OCI-LY3 (cell line): ENCODE measurements around the gene POLR2A.

ENCODE experiments used
- H2AFZ ChIP-seq: fragments of 200-600, 300-600 bp; shearing (Covaris generic); 2 replicates; pipeline ENCODE4 v1.6.0; 2014; ENCODE audit warnings: antibody characterized with exemption, low read depth, low read length
- H3K27ac ChIP-seq: fragments of 200-600, 300-600 bp; sonication (generic); 2 replicates; pipeline ENCODE4 v1.5.1; 2014; ENCODE audit warnings: mild to moderate bottlenecking, low read length, moderate library complexity, mixed read lengths
- H3K27me3 ChIP-seq: fragments of 200-600, 300-600 bp; sonication (generic); 2 replicates; pipeline ENCODE4 v1.6.1; 2014; ENCODE audit warnings: low read depth, low read length, mixed read lengths
- H3K36me3 ChIP-seq: fragments of 200-600, 300-600 bp; sonication (generic); replicated peaks from 2 replicates; pipeline ENCODE3; 2014; ENCODE audit warnings: low read depth, low read length, mixed read lengths
- H3K4me1 ChIP-seq: fragments of 300-600, 200-600 bp; sonication (generic); 2 replicates; pipeline ENCODE4 v1.6.1; 2014; ENCODE audit warnings: low read length, mixed read lengths
- H3K4me2 ChIP-seq: fragments of 200-600, 300-600 bp; sonication (generic); 2 replicates; pipeline ENCODE4 v1.6.1; 2014; ENCODE audit warnings: low read length, mixed read lengths
- H3K4me3 ChIP-seq: fragments of 300-600, 200-600 bp; sonication (generic); 2 replicates; pipeline ENCODE4 v1.5.1; 2014; ENCODE audit warnings: antibody characterized with exemption, mild to moderate bottlenecking, low read length, moderate library complexity
- H3K79me2 ChIP-seq: fragments of 300-600, 200-600 bp; shearing (Covaris generic); 2 replicates; pipeline ENCODE4 v1.6.1; 2014; ENCODE audit warnings: mild to moderate bottlenecking, low read length, mixed read lengths
- H3K9ac ChIP-seq: fragments of 300-600, 200-600 bp; shearing (Covaris generic); 2 replicates; pipeline ENCODE4 v1.6.0; 2014; ENCODE audit warnings: mild to moderate bottlenecking, low read length, moderate library complexity
- H3K9me3 ChIP-seq: fragments of 200-600, 300-600 bp; shearing (Covaris generic); 2 replicates; pipeline ENCODE4 v1.6.1; 2014; ENCODE audit warnings: low read length, mixed read lengths; ENCODE audit not compliant: insufficient read depth
- H4K20me1 ChIP-seq: fragments of 200-600, 300-600 bp; sonication (generic); 2 replicates; pipeline ENCODE4 v1.6.1; 2016; ENCODE audit warnings: low read length, mixed read lengths; ENCODE audit not compliant: insufficient read depth
- EZH2phosphoT487 ChIP-seq: fragments of 200-600 bp; shearing (Covaris generic); IDR thresholded peaks from 2 replicates; pipeline ENCODE4 v1.6.1; 2018; ENCODE audit warnings: antibody characterized with exemption, mixed run types, low read depth
- TF ChIP-seq, protein P1 (sequence below): fragments of 200-600, 300-600 bp; sonication (generic); IDR thresholded peaks from 2 replicates; pipeline ENCODE4 v1.5.1; 2014; ENCODE audit warnings: antibody characterized with exemption, low read length, low read depth

Gene POLR2A

DNA sequence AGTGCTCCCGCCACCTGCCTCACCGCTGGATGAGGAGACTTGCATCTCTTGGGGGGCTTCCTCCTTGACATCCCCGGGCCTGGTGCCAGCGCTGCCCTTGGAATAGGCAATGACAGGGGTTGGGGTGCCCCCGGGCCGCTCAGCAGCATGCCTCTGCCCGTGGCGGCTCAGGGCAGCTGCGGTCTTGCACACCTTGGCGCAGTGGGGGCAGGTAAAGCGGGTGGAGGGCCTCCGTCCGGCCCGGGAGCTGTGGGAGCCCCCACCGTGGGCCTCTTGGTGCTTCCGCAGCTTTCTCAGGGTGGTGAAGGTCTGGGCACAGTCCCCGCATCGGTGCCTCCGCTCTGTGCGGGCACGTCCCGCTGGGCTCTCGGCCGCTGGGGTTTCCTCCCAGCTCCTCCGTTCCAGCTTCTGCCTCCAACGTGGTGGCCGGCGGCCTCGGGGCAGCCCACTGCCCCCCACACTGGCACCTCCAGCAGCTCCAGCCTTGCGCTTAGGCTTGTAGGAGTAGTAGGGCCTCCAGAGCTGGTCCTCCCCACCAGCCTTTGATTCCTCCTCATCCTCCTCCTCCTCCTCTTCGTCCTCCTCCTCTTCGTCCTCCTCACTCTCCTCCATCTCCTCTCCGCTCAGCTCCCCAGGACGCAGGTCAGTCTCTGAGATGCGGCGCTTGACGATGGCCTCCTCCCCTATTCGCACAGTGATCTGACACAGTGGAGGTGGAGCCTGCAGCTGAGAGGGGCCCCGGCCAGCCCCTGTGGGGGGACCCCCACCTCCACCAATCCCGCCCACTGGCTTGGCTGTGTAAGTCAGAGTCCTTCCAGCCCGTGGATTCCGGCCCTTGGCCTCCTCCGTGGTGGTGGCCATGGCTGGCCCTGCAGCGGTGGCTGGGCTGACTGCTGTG is 21.4 kb upstream of the POLR2A start:
- H3K9ac ChIP-seq: no peak overlapping the region
- H3K27me3 ChIP-seq: no peaks in the 10 kb centered on the region
- no peaks in the 10 kb centered on the region for H4K20me1 ChIP-seq
- H3K4me1 ChIP-seq: no peaks in the 10 kb centered on the region
- no peak overlapping the region for H3K4me3 ChIP-seq
- no peaks in the 10 kb centered on the region for H3K36me3 ChIP-seq
- no peaks in the 10 kb centered on the region for H3K79me2 ChIP-seq
- no peak overlapping the region for H3K27ac ChIP-seq
- TF ChIP-seq, protein P1, sequence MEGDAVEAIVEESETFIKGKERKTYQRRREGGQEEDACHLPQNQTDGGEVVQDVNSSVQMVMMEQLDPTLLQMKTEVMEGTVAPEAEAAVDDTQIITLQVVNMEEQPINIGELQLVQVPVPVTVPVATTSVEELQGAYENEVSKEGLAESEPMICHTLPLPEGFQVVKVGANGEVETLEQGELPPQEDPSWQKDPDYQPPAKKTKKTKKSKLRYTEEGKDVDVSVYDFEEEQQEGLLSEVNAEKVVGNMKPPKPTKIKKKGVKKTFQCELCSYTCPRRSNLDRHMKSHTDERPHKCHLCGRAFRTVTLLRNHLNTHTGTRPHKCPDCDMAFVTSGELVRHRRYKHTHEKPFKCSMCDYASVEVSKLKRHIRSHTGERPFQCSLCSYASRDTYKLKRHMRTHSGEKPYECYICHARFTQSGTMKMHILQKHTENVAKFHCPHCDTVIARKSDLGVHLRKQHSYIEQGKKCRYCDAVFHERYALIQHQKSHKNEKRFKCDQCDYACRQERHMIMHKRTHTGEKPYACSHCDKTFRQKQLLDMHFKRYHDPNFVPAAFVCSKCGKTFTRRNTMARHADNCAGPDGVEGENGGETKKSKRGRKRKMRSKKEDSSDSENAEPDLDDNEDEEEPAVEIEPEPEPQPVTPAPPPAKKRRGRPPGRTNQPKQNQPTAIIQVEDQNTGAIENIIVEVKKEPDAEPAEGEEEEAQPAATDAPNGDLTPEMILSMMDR: no peak
- H2AFZ ChIP-seq: no peak overlapping the region
- H3K9me3 ChIP-seq: no peaks in the 10 kb centered on the region
- no peak overlapping the region for H3K4me2 ChIP-seq

DNA sequence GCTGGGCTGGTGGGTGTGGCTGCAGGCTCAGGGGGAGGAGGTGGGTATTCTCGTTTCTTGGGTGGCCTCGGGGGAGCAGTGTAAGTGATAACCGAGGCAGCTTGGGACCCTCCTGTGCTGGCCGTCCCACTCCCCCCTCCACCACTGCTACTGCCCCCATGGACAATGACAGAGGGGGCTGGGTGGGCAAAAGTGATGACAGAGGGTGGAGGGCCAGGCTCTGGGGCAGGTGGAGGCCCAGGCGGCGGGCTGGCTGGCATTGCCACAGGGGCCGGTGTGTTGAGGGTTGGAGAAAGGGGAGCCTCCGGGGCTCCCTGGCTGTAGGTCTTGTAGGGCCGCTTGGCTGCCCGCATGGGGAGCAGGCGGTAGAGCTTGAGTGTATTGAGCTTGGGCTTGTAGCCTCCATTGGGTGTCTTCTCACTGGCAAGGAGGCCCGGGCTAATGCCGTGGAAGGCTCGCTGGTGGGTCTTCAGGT is 20.8 kb upstream of the POLR2A start:
- H3K79me2 ChIP-seq: no peaks in the 10 kb centered on the region
- H3K4me3 ChIP-seq: no peak overlapping the region
- H3K9ac ChIP-seq: no peak overlapping the region
- no peaks in the 10 kb centered on the region for H3K4me1 ChIP-seq
- no peaks in the 10 kb centered on the region for H3K36me3 ChIP-seq
- no peaks in the 10 kb centered on the region for H3K9me3 ChIP-seq
- no peaks in the 10 kb centered on the region for H3K27me3 ChIP-seq
- no peak overlapping the region for H3K27ac ChIP-seq
- H3K4me2 ChIP-seq: no peak overlapping the region
- no peaks in the 10 kb centered on the region for H4K20me1 ChIP-seq
- TF ChIP-seq EZH2phosphoT487: no peak
- TF ChIP-seq, protein P1: no peak
- no peak overlapping the region for H2AFZ ChIP-seq

DNA sequence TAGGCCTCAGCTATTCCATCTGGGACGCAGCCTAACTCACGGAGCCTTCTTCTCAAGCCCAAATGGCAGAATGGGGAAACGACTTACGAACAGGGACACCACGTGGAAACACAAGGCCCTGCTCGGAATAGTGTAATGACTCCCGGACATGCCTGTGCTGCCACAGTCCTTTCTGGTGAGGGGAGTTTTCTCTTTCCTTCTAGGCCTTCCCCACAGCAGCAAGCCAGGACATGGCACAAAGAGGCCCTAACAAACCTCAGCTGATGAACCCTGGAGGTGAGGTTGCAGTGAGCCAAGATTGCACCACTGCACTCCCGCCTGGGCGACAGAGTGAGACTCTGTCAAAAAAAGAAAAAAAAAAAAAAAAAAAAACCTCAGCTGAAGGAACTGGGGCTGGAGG is 20.1 kb upstream of the POLR2A start:
- no peaks in the 10 kb centered on the region for H3K9me3 ChIP-seq
- no peak overlapping the region for H3K27ac ChIP-seq
- TF ChIP-seq, protein P1: no peak
- TF ChIP-seq EZH2phosphoT487: no peak

DNA sequence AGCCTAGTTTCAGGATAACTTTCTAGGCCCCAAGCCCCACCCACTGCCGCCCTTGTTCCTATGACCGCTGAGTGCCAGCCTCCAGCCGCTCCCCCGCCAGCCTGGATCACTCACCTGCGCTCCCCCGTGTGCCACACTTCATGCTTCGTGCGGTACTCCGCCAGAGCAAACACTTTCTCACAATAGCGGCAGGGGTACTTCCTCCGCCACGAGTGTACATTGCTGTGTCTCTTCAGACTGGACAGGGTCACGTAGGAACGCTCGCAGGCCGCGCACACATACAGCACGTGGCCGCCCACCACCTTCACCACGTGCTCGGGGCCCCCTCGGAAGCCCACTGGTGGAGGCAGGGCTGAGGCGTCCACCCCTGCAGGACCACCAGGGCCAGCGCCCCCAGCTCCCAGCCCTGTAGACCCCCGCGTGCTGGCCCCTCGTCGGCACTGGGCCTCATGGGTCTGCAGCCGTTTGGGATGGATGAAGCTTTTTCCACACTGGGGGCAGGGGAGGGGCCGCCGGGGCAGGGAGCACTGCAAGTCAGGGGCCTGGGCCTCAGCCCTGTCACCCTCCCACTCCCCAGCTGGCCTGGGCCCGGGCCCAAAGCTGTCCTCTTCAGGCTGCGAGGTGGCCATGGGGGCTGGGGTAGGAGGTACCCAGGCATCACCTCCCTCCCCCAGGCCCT is 18.4 kb upstream of the POLR2A start:
- Histone ChIP-seq H3K27ac (no peak overlapping the region), H2AFZ (no peak overlapping the region), H3K79me2 (no peaks in the 10 kb centered on the region), H3K4me3 (no peak overlapping the region), H3K4me1 (no peaks in the 10 kb centered on the region), H3K9ac (no peak overlapping the region), H3K36me3 (no peaks in the 10 kb centered on the region), H3K4me2 (no peak overlapping the region), H3K27me3 (no peaks in the 10 kb centered on the region), H4K20me1 (no peaks in the 10 kb centered on the region), H3K9me3 (no peaks in the 10 kb centered on the region)
- TF ChIP-seq EZH2phosphoT487: no peak
- TF ChIP-seq, protein P1: no peak

More for the DNA sequence above, 20.1 kb upstream of the POLR2A start:
- H3K9ac ChIP-seq: no peak overlapping the region
- H3K4me1 ChIP-seq: no peaks in the 10 kb centered on the region
- H4K20me1 ChIP-seq: no peaks in the 10 kb centered on the region
- H3K4me2 ChIP-seq: no peak overlapping the region
- H3K4me3 ChIP-seq: no peak overlapping the region
- no peak overlapping the region for H2AFZ ChIP-seq
- H3K27me3 ChIP-seq: no peaks in the 10 kb centered on the region
- H3K79me2 ChIP-seq: no peaks in the 10 kb centered on the region
- no peaks in the 10 kb centered on the region for H3K36me3 ChIP-seq
